ENCODE measurements around the gene RAG2.

RAG2 gene

DNA sequence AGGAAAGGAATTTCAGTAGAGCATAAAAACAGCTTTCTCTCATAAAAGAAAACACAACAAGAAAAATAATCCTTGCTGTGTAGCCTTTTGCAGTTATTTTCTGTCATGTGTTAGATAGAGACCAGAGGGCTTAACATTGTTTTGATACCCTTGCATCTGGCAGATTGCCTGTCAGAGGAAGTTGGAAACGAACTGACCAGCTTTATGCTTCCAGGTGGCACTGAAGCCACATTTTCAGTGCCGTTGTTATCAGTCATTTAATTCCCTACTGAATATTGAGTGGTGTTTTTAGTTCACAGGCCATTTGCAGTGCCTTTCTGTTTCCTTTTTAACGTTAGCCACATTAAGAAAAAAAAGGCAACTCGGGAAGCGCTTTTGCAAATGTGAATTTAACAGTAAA, 21.5 kb upstream of the RAG2 start:
- no peaks in the 10 kb centered on the region for H3K36me3 ChIP-seq (ENCODE audit: control insufficient read depth, insufficient read depth, low read length)
- WGBS, 2 experiments (ENCODE audit: insufficient coverage in 2 of 2), result 80 to 86% methylated on average over 1 to 2 of the region's 5 CpGs
- H3K9me3 ChIP-seq (ENCODE audit: control insufficient read depth, low read length), result no peaks in the 10 kb centered on the region
- peak overlapping the region; percentile 3 for H3K27ac ChIP-seq (ENCODE audit: low read depth, low read length, severe bottlenecking)
- H3K4me1 ChIP-seq (ENCODE audit: control insufficient read depth, insufficient read depth, low read length, poor library complexity, severe bottlenecking), result no peaks in the 10 kb centered on the region
- H3K4me3 ChIP-seq (ENCODE audit: extremely low read depth, insufficient read depth, low read length, poor library complexity, severe bottlenecking), result no peak overlapping the region

DNA sequence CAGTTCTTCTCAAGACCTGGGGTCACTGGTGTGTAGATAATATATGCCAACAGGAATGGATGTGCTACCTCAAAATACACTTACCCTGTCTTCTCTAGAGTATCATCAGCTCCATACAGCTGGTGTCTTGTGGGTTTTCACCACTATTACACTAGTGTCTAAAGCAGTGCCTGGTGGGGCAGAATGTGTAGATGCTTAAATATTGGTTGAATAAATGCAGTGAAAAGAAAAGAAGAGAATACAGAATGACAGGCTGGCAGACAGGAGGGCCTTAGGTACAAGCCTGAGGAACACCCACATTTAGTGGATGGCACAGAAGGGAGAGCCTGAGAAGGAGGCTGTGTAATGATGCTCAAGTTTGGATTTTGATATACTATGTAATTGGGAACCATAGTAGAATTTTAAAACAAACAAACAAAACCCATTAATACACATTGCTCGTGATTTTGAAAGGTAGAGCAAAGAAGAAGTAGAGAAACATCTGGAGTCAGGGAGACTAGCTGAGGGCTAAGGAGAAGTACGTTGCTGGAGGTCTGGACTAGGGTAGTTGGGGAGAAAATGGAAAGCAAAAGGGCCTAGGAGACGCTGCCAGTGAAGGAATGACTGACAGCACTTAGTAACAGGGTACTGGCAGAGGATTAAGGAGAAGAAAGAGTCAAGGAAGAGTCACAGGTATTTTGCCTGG, 20.5 kb upstream of the RAG2 start:
- 77 to 95% methylated on average over 2 of the region's 3 CpGs for WGBS, 2 experiments (ENCODE audit: insufficient coverage in 2 of 2)
- no peak overlapping the region for H3K27ac ChIP-seq (ENCODE audit: low read depth, low read length, severe bottlenecking)
- no peaks in the 10 kb centered on the region for H3K36me3 ChIP-seq (ENCODE audit: control insufficient read depth, insufficient read depth, low read length)
- no peaks in the 10 kb centered on the region for H3K9me3 ChIP-seq (ENCODE audit: control insufficient read depth, low read length)
- no peak overlapping the region for H3K4me3 ChIP-seq (ENCODE audit: extremely low read depth, insufficient read depth, low read length, poor library complexity, severe bottlenecking)
- no peaks in the 10 kb centered on the region for H3K4me1 ChIP-seq (ENCODE audit: control insufficient read depth, insufficient read depth, low read length, poor library complexity, severe bottlenecking)

DNA sequence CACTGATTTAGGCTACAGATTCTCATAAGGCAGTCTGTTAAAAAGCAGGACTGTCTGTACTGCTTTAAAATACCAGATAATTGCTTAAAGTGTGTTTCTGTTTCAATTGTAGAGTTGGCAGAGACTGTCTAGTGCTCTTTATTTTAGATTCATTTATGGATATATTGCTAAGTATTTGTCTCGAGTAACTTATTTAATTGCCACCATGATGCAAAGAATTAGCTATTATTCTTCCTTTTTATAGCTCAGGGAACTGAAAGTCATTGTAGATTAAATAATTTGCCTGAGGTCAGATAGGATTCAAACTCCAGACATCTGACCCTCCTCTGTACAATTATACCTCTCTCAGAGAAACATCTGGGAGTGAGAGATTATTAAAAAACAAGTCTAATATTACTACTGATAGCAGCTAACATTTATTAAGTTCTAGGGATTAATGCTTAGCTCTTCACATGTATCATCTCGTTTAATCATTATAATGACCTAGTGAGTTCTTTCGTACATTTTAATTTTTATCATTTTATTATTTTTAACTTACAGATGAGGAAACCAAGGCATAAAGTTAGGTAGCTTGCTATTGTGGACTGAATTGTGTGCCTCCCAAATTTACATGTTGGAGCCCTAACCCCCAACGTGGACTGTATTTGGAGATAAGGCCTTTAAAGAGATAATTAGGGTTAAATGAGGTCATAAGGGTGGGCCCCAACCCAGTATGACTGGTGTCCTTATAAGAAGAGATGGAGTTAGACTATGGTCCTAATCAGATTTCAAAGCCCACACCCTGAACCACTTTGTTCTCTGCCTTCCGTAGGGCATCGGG, 19.7 kb upstream of the RAG2 start:
- Histone ChIP-seq H3K36me3 (ENCODE audit: control insufficient read depth, insufficient read depth, low read length) (no peaks in the 10 kb centered on the region), H3K27ac (ENCODE audit: low read depth, low read length, severe bottlenecking) (no peak overlapping the region), H3K4me3 (ENCODE audit: extremely low read depth, insufficient read depth, low read length, poor library complexity, severe bottlenecking) (no peak overlapping the region), H3K9me3 (ENCODE audit: control insufficient read depth, low read length) (no peaks in the 10 kb centered on the region), H3K4me1 (ENCODE audit: control insufficient read depth, insufficient read depth, low read length, poor library complexity, severe bottlenecking) (no peaks in the 10 kb centered on the region)
- no CpG with 5 or more reads among the region's 6 CpGs for WGBS, 2 experiments (ENCODE audit: insufficient coverage in 2 of 2)

DNA sequence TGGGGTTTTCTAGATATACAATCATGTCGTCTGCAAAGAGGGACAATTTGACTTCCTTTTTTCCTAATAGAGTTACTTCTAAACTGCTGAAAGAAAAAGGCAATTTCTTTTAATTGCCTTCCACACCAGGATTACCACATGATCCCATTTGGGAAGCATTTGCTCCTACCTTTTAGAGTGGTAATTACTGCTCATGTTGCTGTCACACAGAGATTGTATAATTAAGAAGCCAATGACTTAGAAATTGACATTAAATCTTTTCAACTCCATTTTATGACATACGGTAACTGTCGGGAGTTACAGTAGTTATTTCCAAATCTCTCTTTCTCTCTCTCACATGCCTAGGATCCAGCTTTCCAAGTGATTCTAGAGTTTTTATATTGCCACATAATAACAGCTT, 17.8 kb upstream of the RAG2 start:
- no peaks in the 10 kb centered on the region for H3K4me1 ChIP-seq (ENCODE audit: control insufficient read depth, insufficient read depth, low read length, poor library complexity, severe bottlenecking)
- no peak overlapping the region for H3K4me3 ChIP-seq (ENCODE audit: extremely low read depth, insufficient read depth, low read length, poor library complexity, severe bottlenecking)
- WGBS, 2 experiments (ENCODE audit: insufficient coverage in 2 of 2), result 80 to 100% methylated on average over 1 to 2 of the region's 3 CpGs
- H3K9me3 ChIP-seq (ENCODE audit: control insufficient read depth, low read length), result no peaks in the 10 kb centered on the region
- no peaks in the 10 kb centered on the region for H3K36me3 ChIP-seq (ENCODE audit: control insufficient read depth, insufficient read depth, low read length)
- no peak overlapping the region for H3K27ac ChIP-seq (ENCODE audit: low read depth, low read length, severe bottlenecking)

DNA sequence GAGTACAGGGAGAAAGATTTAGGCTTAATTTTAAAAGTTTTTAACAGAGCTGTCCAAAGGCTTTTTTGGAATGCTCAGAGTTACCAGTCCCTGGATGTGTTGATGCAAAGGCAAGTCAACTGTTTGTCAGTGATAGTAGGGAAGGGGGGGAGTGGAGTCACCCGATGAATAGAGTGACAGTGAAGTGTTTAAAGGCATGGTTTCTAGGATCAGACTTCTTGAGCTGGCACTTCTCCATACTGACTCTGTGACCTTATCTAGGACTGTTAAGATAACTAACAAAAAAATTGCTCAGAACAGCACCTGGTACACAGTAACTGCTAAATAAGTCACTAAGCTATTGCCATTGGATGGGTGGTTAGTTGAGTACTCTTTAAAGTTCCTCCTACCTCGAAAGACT, 11.3 kb upstream of the RAG2 start:
- Histone ChIP-seq H3K36me3 (ENCODE audit: control insufficient read depth, insufficient read depth, low read length) (no peaks in the 10 kb centered on the region), H3K9me3 (ENCODE audit: control insufficient read depth, low read length) (no peaks in the 10 kb centered on the region), H3K27ac (ENCODE audit: low read depth, low read length, severe bottlenecking) (no peak overlapping the region), H3K4me3 (ENCODE audit: extremely low read depth, insufficient read depth, low read length, poor library complexity, severe bottlenecking) (no peak overlapping the region), H3K4me1 (ENCODE audit: control insufficient read depth, insufficient read depth, low read length, poor library complexity, severe bottlenecking) (no peaks in the 10 kb centered on the region)
- WGBS, 2 experiments (ENCODE audit: insufficient coverage in 2 of 2), result 60% methylated on average over 1 of the region's 2 CpGs; no CpG with 5 or more reads in 1 of the 2 experiments

DNA sequence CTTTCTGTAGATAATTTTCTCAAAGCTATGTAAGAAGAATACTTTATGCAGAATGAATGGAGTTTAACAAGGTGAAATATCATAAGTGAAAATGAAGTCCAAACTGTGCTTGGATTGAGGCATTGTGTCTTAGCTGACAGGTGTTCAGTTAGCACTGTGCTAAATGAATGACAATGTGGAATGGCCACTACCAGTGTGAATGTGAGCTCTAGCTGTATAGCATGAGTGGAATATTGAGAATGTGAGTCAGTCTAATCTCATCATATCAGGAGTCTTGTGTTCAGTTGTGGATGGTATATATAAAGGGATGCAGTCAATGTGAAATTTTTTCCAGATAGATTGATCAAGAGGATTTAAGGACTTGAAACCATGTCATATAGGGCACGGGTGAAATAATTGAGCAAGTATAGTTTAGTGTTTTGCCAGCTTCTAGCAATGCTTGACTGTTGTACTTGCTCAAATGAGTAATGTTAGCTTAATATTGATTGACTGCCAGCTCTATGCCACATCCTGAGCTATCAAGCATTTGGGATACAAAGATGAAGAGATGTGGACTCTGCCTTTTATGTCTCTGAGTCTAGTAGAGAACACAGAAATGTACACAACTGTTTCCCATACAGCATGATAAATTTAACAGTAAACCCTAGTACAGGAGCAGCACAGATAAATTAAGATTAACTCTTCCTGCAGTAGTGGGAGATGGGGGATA, 10.6 kb upstream of the RAG2 start:
- Histone ChIP-seq H3K4me1 (ENCODE audit: control insufficient read depth, insufficient read depth, low read length, poor library complexity, severe bottlenecking) (no peaks in the 10 kb centered on the region), H3K36me3 (ENCODE audit: control insufficient read depth, insufficient read depth, low read length) (no peaks in the 10 kb centered on the region), H3K9me3 (ENCODE audit: control insufficient read depth, low read length) (no peaks in the 10 kb centered on the region), H3K27ac (ENCODE audit: low read depth, low read length, severe bottlenecking) (no peak overlapping the region), H3K4me3 (ENCODE audit: extremely low read depth, insufficient read depth, low read length, poor library complexity, severe bottlenecking) (no peak overlapping the region)
- 82 to 100% methylated on average over 1 of the region's 1 CpG for WGBS, 2 experiments (ENCODE audit: insufficient coverage in 2 of 2)

DNA sequence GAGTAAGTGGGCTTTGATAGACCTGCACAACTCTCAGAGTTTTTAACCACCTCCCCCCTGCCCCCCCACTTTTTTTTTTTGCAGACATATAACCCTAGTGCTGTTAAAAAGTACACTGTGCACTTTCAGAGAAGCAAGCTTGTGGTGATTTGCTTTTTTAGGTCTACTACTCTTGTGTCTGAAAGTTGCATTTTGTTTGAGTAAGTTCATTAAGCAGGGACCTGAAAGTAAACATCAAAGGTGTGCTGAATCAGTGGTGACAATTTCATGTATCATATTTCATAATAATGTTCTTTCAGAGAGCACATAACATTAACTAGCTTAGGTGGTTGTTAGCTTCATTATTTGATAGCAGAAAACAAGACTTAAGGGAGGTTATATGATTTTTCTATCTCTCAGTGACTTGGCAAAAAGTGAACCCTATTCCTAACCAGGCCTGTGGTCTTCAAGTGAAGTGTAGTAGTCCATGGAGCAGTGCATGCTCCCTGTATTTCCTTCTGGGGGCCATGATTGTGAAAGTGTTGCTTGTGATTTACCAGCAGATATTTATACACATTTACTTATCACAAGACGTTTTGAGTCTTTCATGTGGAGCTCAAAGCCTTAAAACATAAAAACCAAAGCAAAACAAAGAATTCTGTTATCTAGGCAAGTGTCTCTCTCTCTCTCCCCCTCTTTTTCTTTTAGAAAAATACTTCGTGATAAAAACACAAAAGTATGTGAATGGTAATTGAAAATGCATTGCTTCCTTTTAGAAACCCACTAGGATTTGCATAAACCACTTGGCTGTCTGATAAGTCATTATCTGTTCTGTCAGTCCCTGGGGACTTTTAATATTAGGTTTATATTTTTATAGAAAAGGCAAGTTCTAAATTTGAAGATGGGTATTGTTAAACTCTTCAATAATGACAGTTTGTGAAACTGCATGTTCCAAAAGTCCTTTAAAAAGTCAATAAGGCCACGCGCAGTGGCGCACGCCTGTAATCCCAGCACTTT, 7.5 kb upstream of the RAG2 start:
- Histone ChIP-seq H3K36me3 (ENCODE audit: control insufficient read depth, insufficient read depth, low read length) (no peaks in the 10 kb centered on the region), H3K4me1 (ENCODE audit: control insufficient read depth, insufficient read depth, low read length, poor library complexity, severe bottlenecking) (no peaks in the 10 kb centered on the region), H3K27ac (ENCODE audit: low read depth, low read length, severe bottlenecking) (no peak overlapping the region), H3K9me3 (ENCODE audit: control insufficient read depth, low read length) (no peaks in the 10 kb centered on the region), H3K4me3 (ENCODE audit: extremely low read depth, insufficient read depth, low read length, poor library complexity, severe bottlenecking) (no peak overlapping the region)
- WGBS, 2 experiments (ENCODE audit: insufficient coverage in 2 of 2), result 93% methylated on average over 5 of the region's 6 CpGs

DNA sequence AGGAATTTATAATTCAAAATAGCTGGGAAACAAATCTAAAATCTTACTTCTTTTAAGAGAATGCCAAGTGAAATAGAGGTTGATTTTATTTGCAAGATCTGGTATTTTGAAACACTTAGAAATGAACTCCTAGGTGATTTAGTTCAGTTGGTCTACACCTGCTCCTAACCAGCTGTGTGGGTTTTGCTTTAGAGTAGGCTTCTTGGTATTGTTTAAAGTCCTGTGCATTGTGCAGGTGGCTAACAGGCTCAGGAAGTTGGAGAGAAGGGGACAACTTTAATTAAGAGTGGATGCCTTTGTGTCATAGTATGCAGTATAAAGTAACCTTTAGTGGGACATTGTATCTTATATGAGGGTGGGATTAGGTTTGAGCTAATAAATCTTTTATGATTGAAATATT, 4.1 kb upstream of the RAG2 start:
- H3K27ac ChIP-seq (ENCODE audit: low read depth, low read length, severe bottlenecking), result no peak overlapping the region
- no peaks in the 10 kb centered on the region for H3K4me1 ChIP-seq (ENCODE audit: control insufficient read depth, insufficient read depth, low read length, poor library complexity, severe bottlenecking)
- H3K4me3 ChIP-seq (ENCODE audit: extremely low read depth, insufficient read depth, low read length, poor library complexity, severe bottlenecking), result no peak overlapping the region
- H3K36me3 ChIP-seq (ENCODE audit: control insufficient read depth, insufficient read depth, low read length), result no peaks in the 10 kb centered on the region
- H3K9me3 ChIP-seq (ENCODE audit: control insufficient read depth, low read length), result no peaks in the 10 kb centered on the region

DNA sequence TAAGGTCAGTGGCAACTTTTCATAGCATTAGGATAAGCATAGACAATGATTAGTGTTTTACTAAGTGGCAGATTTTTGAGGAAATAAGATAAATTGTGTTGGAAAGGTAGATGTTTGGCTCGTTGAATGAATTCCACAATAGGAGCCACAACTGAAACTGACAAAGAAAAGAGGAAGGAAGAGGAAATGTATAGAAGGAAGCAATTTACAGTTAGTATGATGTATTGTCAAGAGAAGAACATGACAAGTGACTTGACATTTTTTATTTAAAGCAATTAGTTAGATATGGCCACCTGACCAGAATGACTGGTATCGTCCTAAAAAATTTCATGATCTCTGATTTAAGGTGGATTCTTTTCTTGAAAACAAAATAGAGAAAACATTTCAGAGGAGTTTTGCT, 3.1 kb upstream of the RAG2 start:
- 77 to 93% methylated on average over 1 to 2 of the region's 2 CpGs for WGBS, 2 experiments (ENCODE audit: insufficient coverage in 2 of 2)
- no peaks in the 10 kb centered on the region for H3K9me3 ChIP-seq (ENCODE audit: control insufficient read depth, low read length)
- no peak overlapping the region for H3K4me3 ChIP-seq (ENCODE audit: extremely low read depth, insufficient read depth, low read length, poor library complexity, severe bottlenecking)
- no peaks in the 10 kb centered on the region for H3K36me3 ChIP-seq (ENCODE audit: control insufficient read depth, insufficient read depth, low read length)
- H3K4me1 ChIP-seq (ENCODE audit: control insufficient read depth, insufficient read depth, low read length, poor library complexity, severe bottlenecking), result no peaks in the 10 kb centered on the region
- H3K27ac ChIP-seq (ENCODE audit: low read depth, low read length, severe bottlenecking), result no peak overlapping the region

DNA sequence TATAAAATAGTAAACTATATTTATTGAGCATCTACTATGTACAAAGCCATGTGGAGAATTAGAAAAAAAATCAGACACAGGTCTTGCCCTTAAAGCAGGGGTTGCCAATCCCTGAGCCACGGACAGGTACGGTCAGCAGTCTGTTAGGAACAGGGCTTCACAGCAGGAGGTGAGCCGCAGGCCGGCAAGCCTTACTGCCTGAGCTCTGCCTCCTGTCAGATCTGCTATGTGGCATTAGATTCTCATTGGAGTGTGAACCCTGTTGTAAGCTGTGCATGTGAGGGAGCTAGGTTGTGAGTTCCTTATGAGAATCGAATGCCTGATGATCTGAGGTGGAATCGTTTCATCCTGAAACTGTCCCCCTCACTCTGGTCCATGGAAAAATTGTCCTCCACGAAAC, 2.1 kb upstream of the RAG2 start:
- Histone ChIP-seq H3K4me1 (ENCODE audit: control insufficient read depth, insufficient read depth, low read length, poor library complexity, severe bottlenecking) (peaks cover 1% of the 10 kb centered on the region), H3K4me3 (ENCODE audit: extremely low read depth, insufficient read depth, low read length, poor library complexity, severe bottlenecking) (no peak overlapping the region), H3K27ac (ENCODE audit: low read depth, low read length, severe bottlenecking) (no peak overlapping the region), H3K9me3 (ENCODE audit: control insufficient read depth, low read length) (no peaks in the 10 kb centered on the region), H3K36me3 (ENCODE audit: control insufficient read depth, insufficient read depth, low read length) (no peaks in the 10 kb centered on the region)
- 53 to 63% methylated on average over 4 to 5 of the region's 7 CpGs for WGBS, 2 experiments (ENCODE audit: insufficient coverage in 2 of 2)
